ENCODE measurements around the gene ZNF554. TPM values are rescaled to one million over a fixed set of nuclear protein-coding genes. Genes with fewer than 3 reads are reported as not detected.

The ZNF554 gene
- total RNA-seq, result 1 to 10 TPM; 4.3 to 4.5 TPM

GRCh38 chr19:2819540-2820111 lies at the start of gene ZNF554:
TSS of gene ZNF554 (plus strand) at chr19:2819868. CDS start at chr19:2820072, 204 bp downstream.
- Mint-ChIP-seq H3K4me1 (ENCODE audit: low read depth) (peaks cover 20% of the 10 kb centered on the region), H3K27me3 (ENCODE audit: low read depth) (no peaks in the 10 kb centered on the region), H3K9me3 (peaks cover 1 to 4% of the 10 kb centered on the region in 2 donors), H3K36me3 (ENCODE audit: insufficient read depth in 2 of 2) (peaks cover 0 to 2% of the 10 kb centered on the region in 2 donors), H3K27ac (peak within 1 kb of the TSS; percentile 57), H3K4me3 (peak within 1 kb of the TSS; percentile 86 to 87)
- ATAC-seq (replicated peaks in 1 of 2) (peak; percentile 94 to 95), DNase-seq (peak; percentile 98 to 99)

GRCh38 chr19:2770055-2771013 lies 49.3 kb upstream of the ZNF554 start:
- ATAC-seq (replicated peaks in 1 of 2), result no peak
- H3K27ac Mint-ChIP-seq, result no peak overlapping the region
- no peak for DNase-seq
- peaks cover 12% of the 10 kb centered on the region for H3K4me1 Mint-ChIP-seq (ENCODE audit: low read depth)
- H3K4me3 Mint-ChIP-seq, result no peak overlapping the region
- peaks cover 1 to 4% of the 10 kb centered on the region in 2 donors for H3K36me3 Mint-ChIP-seq (ENCODE audit: insufficient read depth in 2 of 2)
- no peaks in the 10 kb centered on the region for H3K27me3 Mint-ChIP-seq (ENCODE audit: low read depth)
- H3K9me3 Mint-ChIP-seq, result no peaks in the 10 kb centered on the region

GRCh38 chr19:2771786-2772674 lies 47.6 kb upstream of the ZNF554 start:
- ATAC-seq (replicated peaks in 1 of 2) (no peak), DNase-seq (no peak)
- H3K27ac Mint-ChIP-seq, result no peak overlapping the region
- no peaks in the 10 kb centered on the region for H3K9me3 Mint-ChIP-seq
- H3K4me1 Mint-ChIP-seq (ENCODE audit: low read depth), result peaks cover 29% of the 10 kb centered on the region
- no peak overlapping the region for H3K4me3 Mint-ChIP-seq
- no peaks in the 10 kb centered on the region for H3K27me3 Mint-ChIP-seq (ENCODE audit: low read depth)
- peaks cover 0 to 6% of the 10 kb centered on the region in 2 donors for H3K36me3 Mint-ChIP-seq (ENCODE audit: insufficient read depth in 2 of 2)

GRCh38 chr19:2774083-2774679 lies 45.5 kb upstream of the ZNF554 start:
- no peak overlapping the region for H3K27ac Mint-ChIP-seq
- DNase-seq, result no peak
- no peak overlapping the region for H3K4me3 Mint-ChIP-seq
- H3K27me3 Mint-ChIP-seq (ENCODE audit: low read depth), result no peaks in the 10 kb centered on the region
- no peaks in the 10 kb centered on the region for H3K9me3 Mint-ChIP-seq
- H3K36me3 Mint-ChIP-seq (ENCODE audit: insufficient read depth in 2 of 2), result peaks cover 0 to 6% of the 10 kb centered on the region in 2 donors
- no peak for ATAC-seq (replicated peaks in 1 of 2)
- H3K4me1 Mint-ChIP-seq (ENCODE audit: low read depth), result peaks cover 30% of the 10 kb centered on the region

DNA sequence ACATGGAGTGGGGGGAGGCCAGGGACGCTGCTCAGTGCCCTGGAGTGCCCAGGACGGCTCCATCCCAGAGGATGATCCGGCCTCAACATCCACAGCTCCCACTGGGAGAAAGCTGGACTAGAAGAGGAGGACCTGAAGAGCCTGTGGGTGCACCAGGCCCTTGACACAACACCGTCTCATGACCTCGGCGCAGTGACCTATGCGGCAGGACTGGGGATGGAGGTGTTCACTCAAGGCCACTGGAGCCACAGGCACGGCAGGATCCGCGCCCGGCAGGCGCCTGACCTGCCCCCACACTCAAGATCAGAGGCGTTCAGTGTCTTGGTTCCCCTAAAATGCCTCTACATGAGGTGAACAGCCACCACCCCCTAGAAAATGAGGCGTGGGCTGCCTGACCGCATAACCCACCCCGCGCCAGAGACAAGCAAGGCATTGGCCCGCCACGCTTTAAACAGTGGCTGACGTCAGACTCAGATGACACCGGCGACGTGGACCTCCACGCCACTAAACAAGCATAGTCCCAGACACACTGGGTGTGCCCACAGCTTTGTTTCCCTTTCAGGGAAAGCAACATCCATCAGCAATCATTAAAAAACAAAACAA lies 44.6 kb upstream of the ZNF554 start:
- H3K27me3 Mint-ChIP-seq (ENCODE audit: low read depth), result no peaks in the 10 kb centered on the region
- peak overlapping the region; percentile 85 for H3K27ac Mint-ChIP-seq
- DNase-seq (no peak), ATAC-seq (replicated peaks in 1 of 2) (no peak)
- H3K9me3 Mint-ChIP-seq, result no peaks in the 10 kb centered on the region
- peaks cover 31% of the 10 kb centered on the region for H3K4me1 Mint-ChIP-seq (ENCODE audit: low read depth)
- peak overlapping the region; percentile 87 to 91 for H3K4me3 Mint-ChIP-seq
- peaks cover 0 to 6% of the 10 kb centered on the region in 2 donors for H3K36me3 Mint-ChIP-seq (ENCODE audit: insufficient read depth in 2 of 2)

GRCh38 chr19:2775556-2776430 lies 43.9 kb upstream of the ZNF554 start:
- ATAC-seq (replicated peaks in 1 of 2) (peak; percentile 85 to 90), DNase-seq (peak; percentile 85 to 88)
- Mint-ChIP-seq H3K4me3 (peak overlapping the region; percentile 87 to 91), H3K27me3 (ENCODE audit: low read depth) (no peaks in the 10 kb centered on the region), H3K4me1 (ENCODE audit: low read depth) (peaks cover 38% of the 10 kb centered on the region), H3K27ac (peak overlapping the region; percentile 96), H3K9me3 (no peaks in the 10 kb centered on the region), H3K36me3 (ENCODE audit: insufficient read depth in 2 of 2) (peaks cover 0 to 6% of the 10 kb centered on the region in 2 donors)

GRCh38 chr19:2777952-2778683 lies 41.5 kb upstream of the ZNF554 start:
- Mint-ChIP-seq H3K27ac (no peak overlapping the region), H3K4me3 (no peak overlapping the region), H3K4me1 (ENCODE audit: low read depth) (peaks cover 55% of the 10 kb centered on the region), H3K36me3 (ENCODE audit: insufficient read depth in 2 of 2) (peaks cover 0 to 6% of the 10 kb centered on the region in 2 donors), H3K9me3 (no peaks in the 10 kb centered on the region), H3K27me3 (ENCODE audit: low read depth) (no peaks in the 10 kb centered on the region)
- DNase-seq (no peak), ATAC-seq (replicated peaks in 1 of 2) (no peak)

DNA sequence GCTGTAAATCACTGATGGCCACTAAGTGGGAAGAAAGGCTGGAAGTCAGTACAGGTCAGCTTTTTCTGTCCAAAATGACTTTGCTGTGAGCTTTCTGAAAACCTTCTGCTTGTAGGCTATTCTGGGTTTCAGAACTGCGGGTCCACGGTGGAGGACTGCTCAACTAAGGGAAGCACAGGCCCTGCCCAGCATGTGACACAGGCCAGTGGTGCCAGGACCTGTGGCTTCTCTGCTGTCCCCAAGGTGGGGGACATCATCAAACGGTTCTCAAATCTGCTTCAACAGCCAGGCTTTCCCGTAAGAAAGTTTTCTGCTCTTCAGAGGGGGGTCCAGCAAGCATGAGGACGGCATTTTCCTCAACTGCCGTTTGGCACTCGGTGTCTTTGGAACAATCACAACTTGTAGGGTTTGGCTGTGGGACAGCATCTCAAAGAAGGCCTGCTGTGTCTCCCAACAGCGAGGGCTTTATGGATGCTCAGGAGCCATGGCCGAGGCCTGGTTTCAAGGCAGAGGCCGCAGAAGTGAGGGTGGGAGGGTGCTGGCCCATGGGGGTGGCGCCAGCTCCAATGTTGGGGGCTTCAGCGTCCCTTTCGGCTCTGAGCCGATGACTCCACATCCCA lies 40.4 kb upstream of the ZNF554 start:
- Mint-ChIP-seq H3K9me3 (no peaks in the 10 kb centered on the region), H3K27ac (no peak overlapping the region), H3K4me3 (no peak overlapping the region), H3K36me3 (ENCODE audit: insufficient read depth in 2 of 2) (peaks cover 0 to 6% of the 10 kb centered on the region in 2 donors), H3K4me1 (ENCODE audit: low read depth) (peaks cover 64% of the 10 kb centered on the region), H3K27me3 (ENCODE audit: low read depth) (no peaks in the 10 kb centered on the region)
- DNase-seq (no peak), ATAC-seq (replicated peaks in 1 of 2) (no peak)

GRCh38 chr19:2780284-2780683 lies 39.4 kb upstream of the ZNF554 start:
- H3K36me3 Mint-ChIP-seq (ENCODE audit: insufficient read depth in 2 of 2), result peaks cover 0 to 5% of the 10 kb centered on the region in 2 donors
- ATAC-seq (replicated peaks in 1 of 2) (no peak), DNase-seq (no peak)
- peaks cover 62% of the 10 kb centered on the region for H3K4me1 Mint-ChIP-seq (ENCODE audit: low read depth)
- H3K9me3 Mint-ChIP-seq, result no peaks in the 10 kb centered on the region
- H3K27me3 Mint-ChIP-seq (ENCODE audit: low read depth), result no peaks in the 10 kb centered on the region
- H3K27ac Mint-ChIP-seq, result no peak overlapping the region
- H3K4me3 Mint-ChIP-seq, result no peak overlapping the region

- ATAC-seq (replicated peaks in 1 of 2) (no peak), DNase-seq (peak in 1 of 2 donors; percentile 24)
- H3K9me3 Mint-ChIP-seq, result no peaks in the 10 kb centered on the region
- peak overlapping the region; percentile 82 for H3K27ac Mint-ChIP-seq
- peaks cover 0 to 3% of the 10 kb centered on the region in 2 donors for H3K36me3 Mint-ChIP-seq (ENCODE audit: insufficient read depth in 2 of 2)
- peaks cover 56% of the 10 kb centered on the region for H3K4me1 Mint-ChIP-seq (ENCODE audit: low read depth)
- H3K4me3 Mint-ChIP-seq, result peak overlapping the region; percentile 79 to 97
- no peaks in the 10 kb centered on the region for H3K27me3 Mint-ChIP-seq (ENCODE audit: low read depth)
Measured at GRCh38 chr19:2782329-2782935, 37.2 kb upstream of the ZNF554 start.
